NCI-H2196 (cell line): ENCODE measurements around the gene MXD4.

Experiments
- DNase-seq: peaks from one replicate; lab custom pipeline; 2025; ENCODE audit not compliant: unreplicated experiment; lab: John Stamatoyannopoulos, UW

MXD4 gene

DNA sequence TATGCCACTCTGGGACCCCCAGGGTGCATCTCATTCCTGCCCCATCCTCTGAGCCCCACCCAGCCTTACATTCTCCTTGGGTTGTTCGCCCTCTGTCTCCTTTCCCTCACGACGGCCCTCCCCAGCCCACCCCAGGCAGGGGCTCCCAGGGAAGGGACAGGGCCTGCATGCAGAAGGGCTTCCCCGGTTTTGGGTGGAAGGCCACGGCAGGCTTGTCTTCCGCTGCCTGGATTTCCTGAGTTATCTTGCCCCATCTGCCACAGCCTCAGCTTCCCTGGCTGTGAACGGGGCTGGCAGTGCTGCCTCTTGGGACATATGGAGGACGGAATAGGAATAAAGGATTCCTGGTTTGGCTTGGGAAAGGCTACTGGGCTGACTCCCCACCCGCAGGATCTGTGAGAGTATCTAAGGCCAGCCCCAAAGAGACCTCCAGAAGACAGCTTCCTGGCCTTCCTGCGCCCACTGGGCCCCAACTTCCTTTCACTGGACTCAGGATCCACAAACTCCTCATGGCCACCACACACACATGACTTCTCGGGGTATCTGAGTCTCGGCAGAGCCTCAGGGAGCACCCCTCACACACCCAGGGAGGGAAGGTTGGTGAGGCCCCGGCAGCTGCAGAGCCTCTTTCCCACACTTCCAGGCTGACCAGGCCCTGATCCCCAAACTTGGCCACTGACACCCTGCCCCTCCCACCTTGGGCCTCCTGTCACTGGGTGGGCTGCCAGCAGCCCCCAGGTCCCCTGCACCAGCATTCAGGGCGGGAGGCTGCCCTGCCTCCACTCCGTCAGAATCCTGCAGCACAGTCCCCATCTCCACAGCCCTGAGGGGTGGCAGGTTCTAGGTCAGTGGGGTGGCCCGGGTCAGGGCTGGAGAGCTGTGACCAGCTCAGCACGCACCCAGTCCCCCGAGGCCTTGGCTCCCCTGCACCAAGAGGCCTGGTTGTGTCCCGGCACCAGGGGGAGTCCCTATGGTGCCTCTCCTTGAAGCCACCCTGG, 3.5 kb upstream of the MXD4 start:
- DNase-seq, result no peak

DNA sequence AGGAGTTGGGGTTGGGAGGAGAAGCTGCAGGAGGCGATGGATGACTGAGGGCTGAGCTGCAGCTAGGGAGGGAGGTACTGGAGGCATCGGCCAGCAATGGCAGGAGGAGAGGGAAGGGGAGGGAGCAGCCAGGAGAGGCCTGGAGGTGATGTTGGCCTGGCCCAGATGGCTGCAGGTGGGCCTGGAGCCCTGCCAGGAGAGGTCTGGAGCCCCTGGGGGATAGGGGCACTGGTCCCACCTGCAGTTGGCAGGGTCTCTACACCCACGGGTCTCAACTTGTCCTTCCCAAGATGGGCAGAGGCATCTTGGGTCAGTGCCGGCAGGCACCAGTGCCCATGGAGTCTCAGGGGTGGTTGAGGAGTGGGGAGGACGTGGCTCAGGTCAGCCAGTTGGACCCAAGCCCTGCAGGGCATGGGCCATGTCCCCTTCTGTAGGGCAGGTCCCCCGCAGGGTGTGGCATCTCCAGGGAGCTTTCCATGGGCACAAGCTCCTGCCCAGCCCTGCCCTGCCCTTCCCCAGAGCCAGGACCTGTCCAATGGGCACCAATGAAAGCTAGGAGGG, 2.7 kb upstream of the MXD4 start:
- DNase-seq, result no peak

DNA sequence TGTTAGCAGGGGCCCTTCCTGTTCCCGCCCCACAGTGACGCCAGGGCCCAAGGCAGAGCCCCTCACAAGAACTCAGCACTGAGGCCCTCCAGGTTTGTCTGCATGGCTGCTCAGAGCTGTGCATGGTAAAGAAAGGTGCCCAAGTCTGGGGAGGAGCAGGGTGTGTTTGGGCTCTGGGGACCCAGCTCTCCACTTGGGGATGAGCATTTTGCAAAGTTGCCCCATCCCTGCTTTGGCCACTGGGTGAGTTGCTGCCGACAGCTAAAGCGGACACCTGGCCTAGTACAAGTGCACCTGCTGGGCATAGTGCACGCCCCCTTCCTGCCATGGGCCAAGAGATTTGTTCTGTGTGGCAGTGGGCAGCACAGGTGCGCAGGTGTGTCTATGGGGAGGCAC, 2.0 kb upstream of the MXD4 start:
- DNase-seq, result peak; percentile 39

DNA sequence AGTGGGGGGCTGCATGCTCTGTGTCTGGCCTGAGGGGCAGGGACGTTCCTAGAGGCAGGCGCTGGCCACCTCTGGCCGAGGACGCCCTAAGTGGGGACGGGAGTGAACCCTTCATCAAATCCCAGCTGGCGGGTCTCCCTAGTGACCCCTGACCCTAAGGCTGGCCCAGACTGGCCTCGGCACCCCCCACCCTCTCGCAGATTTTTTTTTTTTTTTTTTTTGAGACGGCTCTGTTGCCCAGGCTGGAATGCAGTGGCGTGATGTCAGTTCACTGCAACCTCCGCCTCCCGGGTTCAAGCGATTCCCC, 988 bp upstream of the MXD4 start:
- DNase-seq, result no peak

DNA sequence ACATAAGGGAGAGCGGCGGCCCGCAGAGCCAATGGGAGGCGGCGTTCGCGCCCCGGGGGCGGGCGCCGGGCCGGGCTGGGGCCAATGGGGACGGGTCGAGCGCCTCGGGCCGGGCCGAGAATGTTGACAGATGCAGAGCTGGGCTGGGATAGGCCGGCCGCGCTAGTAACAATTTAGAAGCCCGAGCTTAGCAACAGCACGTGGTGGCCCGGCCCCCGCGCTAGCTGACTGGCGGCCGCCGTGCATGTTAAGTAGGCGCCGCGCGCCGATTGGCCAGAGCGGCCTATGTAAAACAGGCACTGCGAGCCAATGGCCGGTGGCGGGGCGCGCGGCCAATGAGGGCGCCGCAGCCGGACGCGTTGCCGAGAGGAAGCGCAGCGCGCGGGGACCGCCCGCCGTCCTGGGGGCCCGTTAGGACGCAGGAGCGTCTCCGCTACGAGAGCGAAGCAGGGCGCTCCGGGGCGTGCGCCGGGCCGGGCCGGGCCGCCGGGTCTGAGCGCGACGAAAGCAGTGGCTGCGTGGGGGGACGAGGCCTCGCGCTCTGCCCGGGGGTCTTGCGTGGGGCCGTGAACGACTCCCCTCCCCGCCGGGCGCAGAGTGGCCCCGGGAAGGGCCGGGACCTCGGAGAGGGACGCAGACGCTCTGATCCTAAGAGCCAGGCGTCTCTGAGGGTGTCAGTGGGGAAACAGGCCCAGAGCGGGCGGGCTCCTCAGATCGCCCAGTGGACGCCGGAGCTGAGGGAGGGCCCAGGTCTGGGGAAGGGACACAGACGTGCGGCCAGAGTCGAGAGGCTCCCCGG, 435 bp upstream of the MXD4 start:
- DNase-seq, result peak; percentile 97

DNA sequence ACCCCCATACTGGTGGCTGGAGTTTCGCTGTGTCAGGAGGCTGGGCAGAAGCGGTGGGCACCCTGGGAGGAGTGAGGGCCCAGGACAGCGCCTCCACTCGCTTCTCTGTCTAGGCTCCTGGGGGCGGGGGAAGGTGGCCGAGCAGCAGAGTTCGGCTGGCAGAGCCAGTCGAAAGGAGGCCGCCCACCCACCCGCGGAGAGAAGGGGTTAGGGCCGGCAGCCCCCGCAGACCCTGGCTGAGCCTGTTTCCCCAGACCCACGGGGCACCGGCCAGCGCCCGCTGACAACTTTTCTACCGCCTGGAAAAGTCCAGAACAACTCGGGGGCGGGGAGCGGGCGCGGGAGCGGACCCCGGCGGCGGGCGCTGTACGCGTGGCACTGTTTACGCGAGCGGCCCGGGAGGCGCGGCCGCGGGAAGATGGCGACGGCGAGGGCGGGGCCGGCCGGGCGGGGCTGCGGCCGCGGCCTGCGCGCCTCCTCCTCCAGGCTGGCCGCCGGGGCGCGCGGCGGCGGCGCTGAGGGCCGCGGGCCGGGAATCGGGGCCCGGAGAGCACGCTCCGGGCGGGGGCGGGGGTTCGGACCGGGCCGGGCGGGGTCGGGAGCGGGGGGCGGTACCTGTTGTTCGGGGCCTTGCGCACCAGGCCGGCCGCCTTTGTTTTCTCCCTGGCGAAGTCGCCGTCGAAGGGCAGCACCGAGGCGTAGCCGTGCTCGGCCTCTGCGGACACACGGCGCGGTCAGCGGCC, 628 bp downstream of the MXD4 start:
- DNase-seq, result peak; percentile 47

DNA sequence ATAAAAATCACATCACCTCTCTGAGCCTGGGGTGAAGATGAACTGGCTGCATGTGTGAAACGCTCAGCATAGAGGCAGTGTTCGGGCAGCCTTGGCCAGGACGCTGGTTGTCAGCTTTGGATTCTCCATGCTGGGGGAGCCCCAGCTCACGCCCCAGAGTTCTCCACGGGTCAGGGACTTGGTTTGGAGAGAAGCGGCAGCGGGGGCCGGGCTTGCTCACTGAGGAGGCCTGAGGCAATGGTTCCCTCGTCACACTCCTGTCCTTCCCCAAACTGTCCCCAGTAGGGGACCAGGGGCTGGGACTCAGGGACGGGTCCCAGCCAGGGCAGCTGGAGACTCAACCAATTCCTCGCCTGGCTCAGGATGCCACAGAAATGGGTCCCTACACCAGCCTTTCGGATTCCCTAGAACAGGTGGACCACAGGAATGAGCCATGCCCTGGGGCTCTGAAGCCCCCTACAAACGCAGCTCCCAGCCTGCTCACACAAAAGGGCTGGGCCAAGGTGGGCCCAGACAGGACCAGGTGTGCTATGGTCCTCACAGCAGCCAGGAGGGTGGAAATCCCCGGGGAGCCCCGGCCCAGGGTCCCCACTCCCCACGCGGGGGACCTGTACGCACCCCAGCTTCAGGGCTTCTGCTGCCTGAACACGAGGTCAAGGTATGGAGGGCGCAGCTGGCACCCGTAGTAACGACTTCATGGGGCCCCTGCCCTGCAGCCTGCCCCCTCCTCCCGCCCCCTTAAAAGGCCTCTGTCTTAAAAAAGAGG, 1.4 kb downstream of the MXD4 start:
- DNase-seq, result no peak

DNA sequence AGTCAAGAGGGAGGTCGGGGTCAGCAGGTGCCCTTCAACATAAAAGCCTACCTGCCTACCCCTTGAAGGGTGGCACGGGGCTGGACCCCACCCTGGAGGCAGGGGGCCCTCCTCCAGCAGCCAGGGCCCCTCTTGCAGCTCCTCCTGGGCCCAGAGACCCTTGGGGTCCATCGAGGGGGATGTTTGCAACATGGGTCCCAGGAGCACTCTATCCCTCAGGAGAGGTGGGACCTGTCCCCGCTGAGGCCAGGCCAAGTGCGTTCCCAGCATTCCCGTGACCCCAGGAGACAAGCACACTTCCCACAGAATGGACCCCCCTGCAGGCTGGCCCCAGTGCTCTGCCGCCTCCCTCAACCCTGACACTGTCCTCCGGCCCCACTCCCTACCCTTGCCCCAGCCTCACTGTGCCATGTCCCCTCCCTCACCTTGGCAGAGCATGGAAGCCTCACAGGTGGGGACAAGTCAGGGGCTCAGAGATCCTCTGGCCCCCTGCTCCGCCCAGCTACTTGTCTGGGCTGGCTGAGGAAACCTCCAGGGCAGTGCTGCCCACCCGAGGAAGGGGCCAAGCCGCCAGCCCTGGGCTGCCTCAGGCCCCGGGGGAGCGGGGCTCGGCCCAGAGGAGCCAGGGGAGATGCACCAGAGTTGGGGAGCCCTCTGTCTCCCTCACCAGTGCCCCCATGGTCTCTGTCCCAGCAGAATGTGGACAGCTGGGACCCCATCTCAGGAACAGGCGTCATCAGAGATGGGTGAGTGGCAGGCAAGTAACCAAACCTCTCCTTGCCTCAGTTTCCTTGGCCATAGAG, 2.2 kb downstream of the MXD4 start:
- no peak for DNase-seq

DNA sequence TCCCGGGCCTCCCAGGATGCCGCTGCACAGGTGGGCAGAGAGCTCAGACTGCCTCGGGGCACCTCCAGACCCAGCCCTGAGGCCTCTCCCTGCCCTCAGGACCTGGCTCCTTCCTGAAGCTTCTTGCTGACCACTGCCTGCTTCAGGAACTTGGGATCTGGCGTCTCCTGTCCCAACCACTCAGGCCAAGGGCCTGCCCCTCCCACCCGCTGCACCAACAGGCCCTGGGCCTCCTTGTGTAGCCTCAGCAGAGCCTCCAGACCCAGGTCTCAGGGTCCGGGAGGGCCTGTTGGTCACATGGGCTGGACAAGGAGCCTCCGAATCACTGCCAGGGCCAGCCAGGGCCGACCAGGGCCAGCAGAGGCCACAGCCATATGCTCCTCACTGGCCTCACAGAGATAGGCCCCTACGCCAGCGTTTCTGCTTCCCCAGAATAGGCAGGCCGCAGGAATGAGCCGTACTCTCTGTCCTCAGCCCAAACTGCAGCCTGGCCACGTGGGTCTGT, 2.8 kb downstream of the MXD4 start:
- no peak for DNase-seq

DNA sequence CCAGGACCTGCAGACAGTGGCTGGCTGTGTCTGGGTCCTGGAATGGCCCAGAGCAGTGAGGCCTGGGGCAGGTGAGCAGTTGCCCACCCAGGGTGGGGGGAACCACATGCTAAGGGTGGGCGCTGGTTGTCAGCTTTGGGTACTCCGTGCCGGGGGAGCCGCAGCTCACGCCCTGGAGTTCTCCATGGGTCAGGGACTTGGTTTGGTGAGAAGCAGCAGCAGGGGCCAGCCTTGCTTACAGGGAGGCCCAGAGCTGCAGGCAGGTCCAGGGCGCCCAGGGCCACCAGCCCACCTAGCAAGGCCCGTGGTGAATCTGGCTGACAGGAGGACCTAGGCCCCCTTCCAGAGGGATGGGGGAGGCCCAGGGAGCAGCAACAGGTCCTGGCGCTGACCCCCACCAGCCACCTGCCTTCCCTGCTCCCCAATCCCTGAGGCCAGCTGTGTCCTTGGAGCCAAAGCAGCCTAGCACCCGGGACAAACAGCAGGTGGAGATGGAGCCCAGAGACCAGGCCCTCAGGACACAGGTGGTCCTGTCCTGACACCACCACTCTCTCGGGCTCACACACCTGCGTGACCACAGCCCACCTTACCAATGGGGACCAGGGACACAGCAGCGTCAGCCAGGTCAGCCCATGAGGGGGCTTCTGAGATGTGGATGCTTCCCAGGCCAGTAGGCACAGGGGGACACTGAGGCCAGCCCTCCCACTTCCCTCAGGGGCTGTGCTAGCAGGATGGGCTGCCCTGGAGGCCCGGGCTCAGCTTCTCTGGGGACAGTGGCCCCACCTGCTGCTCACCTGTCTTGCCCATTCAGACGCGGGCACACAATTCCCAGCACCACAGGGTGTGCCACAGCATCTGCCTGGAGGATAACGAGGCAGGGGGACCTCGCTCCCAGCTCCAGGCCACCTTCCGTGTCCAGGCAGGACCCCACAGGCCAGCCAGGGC, 3.5 kb downstream of the MXD4 start:
- no peak for DNase-seq

DNA sequence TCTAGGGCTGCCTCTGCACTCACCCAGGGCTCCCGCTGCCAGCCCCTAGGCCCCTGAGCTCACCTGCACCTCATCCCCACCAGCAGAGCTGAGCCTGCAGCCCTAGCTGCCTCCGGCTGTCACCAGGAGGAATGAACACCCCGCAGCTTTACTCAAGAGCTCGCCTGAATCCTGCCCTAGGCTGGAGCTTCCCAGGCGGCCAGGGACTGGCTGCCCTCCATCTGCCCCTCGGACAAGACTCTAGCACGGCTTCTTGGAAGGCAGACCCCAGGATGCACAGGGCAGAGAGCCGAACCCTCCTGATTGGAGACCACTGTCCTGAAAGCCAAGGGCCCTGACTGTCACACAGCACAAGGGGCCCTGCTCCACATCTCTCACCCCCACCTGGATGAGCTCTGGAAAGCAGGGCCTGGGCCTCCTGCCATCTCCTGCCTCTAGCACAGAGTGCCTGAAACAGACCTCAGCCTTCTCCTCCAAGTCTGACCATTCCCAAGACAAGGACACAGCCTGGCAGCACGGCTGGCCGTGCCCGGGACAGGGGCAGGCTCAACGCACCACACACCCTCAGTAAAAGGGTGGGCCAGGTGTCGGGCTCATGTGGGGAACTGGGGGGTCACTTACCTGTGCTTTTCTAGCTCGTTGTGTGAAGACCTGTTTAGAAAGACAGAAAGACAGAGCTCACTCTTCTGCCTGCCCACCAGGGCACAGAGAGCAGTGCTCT, 4.4 kb downstream of the MXD4 start:
- no peak for DNase-seq

DNA sequence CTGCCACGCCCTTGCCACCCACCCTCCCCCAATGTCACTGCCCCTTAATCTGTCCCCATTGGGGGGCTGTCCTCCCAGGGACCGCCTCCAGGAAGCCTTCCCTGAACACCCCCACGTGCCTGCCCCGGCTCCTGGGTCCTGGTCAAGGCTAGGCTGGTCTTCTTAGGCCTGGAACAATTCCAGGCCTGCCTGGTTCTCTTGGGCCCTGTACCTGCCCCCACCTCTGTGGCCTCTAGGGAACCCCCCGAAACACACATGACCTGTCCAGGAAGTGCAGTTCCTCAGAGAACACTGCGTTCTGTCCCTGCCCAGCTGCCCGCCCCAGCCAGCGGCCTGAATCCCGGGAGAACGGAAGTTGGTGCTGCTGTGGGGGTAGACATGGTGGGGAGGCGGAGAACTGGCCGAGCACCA, 5.1 kb downstream of the MXD4 start:
- DNase-seq, result no peak

DNA sequence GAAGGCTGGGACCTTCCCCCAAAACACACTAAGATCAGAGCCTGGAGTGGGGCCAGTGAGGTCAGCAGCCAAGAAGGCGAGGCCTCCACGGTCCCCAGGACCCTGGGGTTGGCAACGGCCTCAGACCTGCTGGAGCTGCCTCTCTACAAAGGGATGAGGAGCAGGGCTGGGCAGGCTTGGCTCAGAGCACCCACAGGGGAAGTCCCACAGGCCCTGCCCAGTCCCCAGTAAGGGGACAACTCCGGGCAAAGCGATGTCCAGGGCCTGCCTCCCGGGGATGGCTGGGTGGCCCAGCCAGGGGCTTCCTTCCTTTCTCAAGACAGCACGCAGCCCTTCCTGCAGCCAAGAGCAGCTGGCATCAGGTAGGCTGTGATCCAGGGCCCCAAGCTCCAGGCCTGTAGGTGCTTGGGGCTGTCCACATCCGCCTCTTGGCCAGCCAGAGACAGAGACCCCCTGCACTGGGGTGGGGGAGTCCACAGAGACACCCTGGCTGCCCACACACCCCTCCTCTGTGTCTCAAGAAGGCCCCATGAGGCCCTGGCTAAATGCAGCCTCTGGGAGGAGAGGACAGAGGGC, 5.7 kb downstream of the MXD4 start:
- no peak for DNase-seq

DNA sequence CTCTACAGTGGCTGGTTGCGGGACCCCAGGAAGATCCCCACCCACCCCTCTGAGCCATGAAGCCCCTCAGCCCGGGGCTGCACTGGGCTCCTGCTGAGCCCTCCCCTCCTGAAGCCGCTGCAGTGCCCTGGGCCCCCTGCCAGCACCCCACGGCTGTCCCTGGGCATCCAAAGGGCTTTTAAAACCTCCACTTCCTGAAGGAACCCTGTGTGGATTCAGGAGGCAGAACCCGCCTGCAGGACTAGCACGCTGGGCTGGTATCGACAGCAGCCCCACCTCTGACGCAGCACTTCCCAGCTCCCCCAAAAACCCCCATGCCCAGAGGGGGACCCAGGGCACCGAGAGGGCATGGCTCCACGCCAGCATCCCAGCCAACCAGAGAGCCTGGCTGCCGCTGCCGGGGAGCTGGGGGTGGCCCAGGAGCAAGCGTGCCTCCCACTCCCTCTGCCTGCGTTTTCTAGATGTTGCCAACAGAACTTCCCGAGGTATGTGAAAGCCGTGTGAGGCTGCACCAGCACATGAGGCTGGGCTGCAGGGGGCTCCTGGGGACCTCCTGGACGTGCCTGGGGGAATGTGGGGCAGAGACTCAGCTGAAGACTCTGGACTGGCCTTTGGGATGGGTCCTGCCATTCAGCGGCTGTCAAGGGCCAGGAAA, 6.3 kb downstream of the MXD4 start:
- DNase-seq, result no peak

DNA sequence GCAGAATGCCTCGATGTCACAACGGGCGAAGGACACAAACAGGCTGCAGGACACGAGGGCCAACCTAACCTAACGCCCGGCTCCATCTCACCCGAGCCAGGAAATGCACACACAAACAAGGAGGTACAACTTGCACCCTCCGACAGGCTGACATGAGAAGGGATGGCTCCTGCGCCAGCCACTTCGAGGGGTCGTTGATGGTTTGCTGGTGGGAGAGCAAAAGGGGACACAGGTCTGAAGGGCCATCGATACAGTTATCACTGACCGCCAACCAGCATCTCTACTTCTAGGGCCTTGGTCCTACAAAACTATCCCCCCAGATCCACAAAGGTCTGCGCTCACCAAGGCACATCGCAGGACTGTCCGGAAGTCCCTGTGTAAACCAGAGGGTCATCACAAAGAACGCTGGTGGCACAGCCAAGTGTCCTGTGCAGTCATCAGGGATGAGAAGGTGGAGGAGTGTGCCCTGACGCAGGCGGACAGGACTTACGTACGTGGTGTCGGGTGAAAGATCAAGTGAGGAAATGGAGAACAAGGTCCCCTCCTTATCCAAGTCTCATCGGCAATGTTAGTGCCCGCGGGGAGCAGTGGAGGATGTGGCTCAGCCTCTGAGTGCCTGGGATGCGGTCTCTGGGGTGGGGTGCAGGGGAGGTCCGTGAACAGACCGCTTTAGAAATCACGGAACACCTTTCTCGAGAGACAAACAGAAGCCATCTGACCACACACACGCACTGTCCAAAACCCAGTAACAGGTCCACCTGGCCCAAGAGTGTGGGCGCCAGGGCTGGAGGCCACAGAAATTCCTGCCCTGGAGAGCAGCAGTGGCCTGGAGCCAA, 7.0 kb downstream of the MXD4 start:
- DNase-seq, result no peak
